GM19238 (cell line): ENCODE measurements around the gene OR5H2.

Experiments used
- DNase-seq: peaks from one replicate; pipeline ENCODE4 v3.0.0; 2011; ENCODE audit warnings: low spot score; ENCODE audit not compliant: insufficient read length

The OR5H2 gene

DNA sequence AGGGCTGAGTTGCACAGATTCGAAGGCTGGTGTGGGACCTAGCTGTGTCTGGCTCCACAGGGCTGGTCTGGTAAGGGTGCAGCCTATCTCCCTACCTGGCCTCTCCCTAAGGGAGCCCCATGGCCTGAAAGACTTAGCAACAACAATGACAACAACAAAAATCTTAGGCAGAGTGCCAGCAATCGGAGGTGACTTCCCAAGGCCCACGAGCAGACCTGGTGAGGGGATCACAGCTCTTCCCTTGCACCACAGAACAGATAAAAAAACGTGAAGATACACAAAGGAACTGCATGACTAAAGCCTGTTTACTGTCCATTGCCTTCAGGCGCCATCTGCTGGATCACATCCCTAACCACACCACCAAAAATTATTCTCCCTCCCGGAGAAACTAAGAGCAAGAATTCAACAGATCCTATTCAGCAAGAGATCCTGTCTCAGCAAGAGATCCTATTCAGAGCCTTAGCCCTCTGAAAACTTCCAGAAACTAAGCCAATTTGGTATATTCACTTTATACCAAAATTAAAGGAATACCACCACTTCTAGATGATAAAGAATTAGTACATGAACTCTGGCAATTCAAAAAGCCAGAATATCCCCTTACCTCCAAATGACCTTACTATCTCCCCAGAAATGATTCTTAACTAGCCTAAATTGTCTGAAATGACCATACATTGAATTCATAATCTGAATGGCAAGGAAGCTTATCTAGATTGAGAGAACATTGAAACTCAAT lies 47.3 kb downstream of the OR5H2 start:
- peak; percentile 13 for DNase-seq

DNA sequence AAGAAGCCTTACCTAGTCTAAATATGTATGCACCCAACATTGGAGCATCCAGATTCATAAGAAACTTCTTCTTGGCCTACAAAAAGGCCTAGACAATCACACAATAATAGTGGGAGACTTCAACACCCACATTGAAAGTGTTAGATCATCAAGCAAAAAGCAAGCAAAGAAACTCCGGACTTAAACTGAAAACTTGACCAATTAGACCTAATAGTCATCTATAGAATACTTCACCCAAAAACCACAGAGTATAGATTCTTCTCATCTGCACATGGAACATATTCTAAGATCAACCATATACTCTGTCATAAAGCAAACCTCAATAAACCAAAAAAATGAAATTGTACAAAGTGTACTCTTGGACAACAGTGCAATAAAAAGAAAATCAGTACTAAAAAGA lies 49.0 kb downstream of the OR5H2 start:
- no peak for DNase-seq
